HCT116 (cell line): Measurements from ENCODE around the gene ZMYM5.
"Not testable (repeated sequence)": the region's sequence is repeated elsewhere in the genome, so short reads cannot be mapped to it uniquely, and the experiment has no call there.

Experiments
- RAD21 ChIP-seq: IDR thresholded peaks from 2 replicates; pipeline ENCODE4 v1.6.1; 2012; ENCODE audit warnings: low read depth, mild to moderate bottlenecking
- TCF7L2 ChIP-seq: IDR thresholded peaks from 2 replicates; pipeline ENCODE4 v1.7.0; 2011; ENCODE audit warnings: borderline replicate concordance, inconsistent platforms; ENCODE audit not compliant: insufficient read depth, insufficient read length; ENCODE audit errors: extremely low read depth
- TF ChIP-seq, protein P1 (sequence below), 3 experiments: fragments of 200-600 bp in 1 of 3; sonication (generic) in 1 of 3; IDR thresholded peaks in 2 of 3; conservative IDR thresholded peaks in 1 of 3; 2 replicates each; pipeline ENCODE4 v1.5.1; 2012 to 2017; ENCODE audit warnings: low read depth in 2 of 3, low read length in 2 of 3, antibody characterized with exemption in 1 of 3, borderline replicate concordance in 1 of 3, control low read depth in 1 of 3, mild to moderate bottlenecking in 1 of 3, mixed read lengths in 1 of 3, mixed run types in 1 of 3, moderate library complexity in 1 of 3; ENCODE audit not compliant: insufficient read depth in 1 of 3

- TF ChIP-seq RAD21, TCF7L2: not testable (repeated sequence)
- TF ChIP-seq, protein P1, sequence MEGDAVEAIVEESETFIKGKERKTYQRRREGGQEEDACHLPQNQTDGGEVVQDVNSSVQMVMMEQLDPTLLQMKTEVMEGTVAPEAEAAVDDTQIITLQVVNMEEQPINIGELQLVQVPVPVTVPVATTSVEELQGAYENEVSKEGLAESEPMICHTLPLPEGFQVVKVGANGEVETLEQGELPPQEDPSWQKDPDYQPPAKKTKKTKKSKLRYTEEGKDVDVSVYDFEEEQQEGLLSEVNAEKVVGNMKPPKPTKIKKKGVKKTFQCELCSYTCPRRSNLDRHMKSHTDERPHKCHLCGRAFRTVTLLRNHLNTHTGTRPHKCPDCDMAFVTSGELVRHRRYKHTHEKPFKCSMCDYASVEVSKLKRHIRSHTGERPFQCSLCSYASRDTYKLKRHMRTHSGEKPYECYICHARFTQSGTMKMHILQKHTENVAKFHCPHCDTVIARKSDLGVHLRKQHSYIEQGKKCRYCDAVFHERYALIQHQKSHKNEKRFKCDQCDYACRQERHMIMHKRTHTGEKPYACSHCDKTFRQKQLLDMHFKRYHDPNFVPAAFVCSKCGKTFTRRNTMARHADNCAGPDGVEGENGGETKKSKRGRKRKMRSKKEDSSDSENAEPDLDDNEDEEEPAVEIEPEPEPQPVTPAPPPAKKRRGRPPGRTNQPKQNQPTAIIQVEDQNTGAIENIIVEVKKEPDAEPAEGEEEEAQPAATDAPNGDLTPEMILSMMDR (IDR thresholded peaks at IDR 0.05 in 2 of 3, conservative IDR thresholded peaks at IDR 0.05 in 1 of 3; ENCODE audit: borderline replicate concordance in 1 of 3, insufficient read depth in 1 of 3, low read depth in 2 of 3, low read length in 2 of 3): not testable (repeated sequence)
These were observed 80.4 kb downstream of the ZMYM5 start, which contains the start of gene PSPC1 for GRCh38 chr13:19782727-19783682.
